ENCODE measurements around the gene TEX2.

DNA sequence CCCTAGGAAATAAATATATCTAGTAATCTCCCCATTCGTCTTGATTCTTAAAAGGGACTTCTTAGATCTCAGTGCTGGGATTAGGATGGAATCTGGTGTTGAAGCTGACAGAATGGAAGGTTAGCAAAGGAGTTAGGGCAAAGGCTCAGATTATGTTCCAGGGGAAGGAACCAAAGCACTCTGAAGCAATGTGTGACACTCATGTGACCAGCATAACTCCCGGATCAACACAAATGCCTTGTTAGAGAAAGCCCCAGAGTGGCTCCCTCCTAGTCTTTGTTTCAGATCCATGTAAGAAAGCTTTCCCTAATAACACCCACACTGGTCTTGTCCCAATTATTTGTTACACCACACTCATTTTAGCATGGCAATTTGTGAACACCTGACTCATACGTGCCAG is 70.5 kb downstream of the TEX2 start:
- TF ChIP-seq, protein P1, sequence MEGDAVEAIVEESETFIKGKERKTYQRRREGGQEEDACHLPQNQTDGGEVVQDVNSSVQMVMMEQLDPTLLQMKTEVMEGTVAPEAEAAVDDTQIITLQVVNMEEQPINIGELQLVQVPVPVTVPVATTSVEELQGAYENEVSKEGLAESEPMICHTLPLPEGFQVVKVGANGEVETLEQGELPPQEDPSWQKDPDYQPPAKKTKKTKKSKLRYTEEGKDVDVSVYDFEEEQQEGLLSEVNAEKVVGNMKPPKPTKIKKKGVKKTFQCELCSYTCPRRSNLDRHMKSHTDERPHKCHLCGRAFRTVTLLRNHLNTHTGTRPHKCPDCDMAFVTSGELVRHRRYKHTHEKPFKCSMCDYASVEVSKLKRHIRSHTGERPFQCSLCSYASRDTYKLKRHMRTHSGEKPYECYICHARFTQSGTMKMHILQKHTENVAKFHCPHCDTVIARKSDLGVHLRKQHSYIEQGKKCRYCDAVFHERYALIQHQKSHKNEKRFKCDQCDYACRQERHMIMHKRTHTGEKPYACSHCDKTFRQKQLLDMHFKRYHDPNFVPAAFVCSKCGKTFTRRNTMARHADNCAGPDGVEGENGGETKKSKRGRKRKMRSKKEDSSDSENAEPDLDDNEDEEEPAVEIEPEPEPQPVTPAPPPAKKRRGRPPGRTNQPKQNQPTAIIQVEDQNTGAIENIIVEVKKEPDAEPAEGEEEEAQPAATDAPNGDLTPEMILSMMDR (IDR thresholded peaks at IDR 0.05): no peak
- no peak for TF ChIP-seq POLR2A (IDR thresholded peaks at IDR 0.05)
